Measurements from ENCODE around the gene NMT1. TPM values are rescaled to one million over a fixed set of nuclear protein-coding genes. Genes with fewer than 3 reads are reported as not detected.
A peak's percentile ranks its signal among the peaks of the same experiment; 100 is the strongest.

NMT1 gene
- total RNA-seq, 1 experiment from 2014 or later, result 89.7 TPM

GRCh38 chr17:45067637-45068036, 6.5 kb downstream of the NMT1 start:
- Mint-ChIP-seq H3K9me3 (ENCODE audit: unreplicated experiment) (no peaks in the 10 kb centered on the region), H3K4me1 (ENCODE audit: insufficient read depth, unreplicated experiment) (peaks cover 5% of the 10 kb centered on the region), H3K27me3 (ENCODE audit: insufficient read depth, unreplicated experiment) (no peaks in the 10 kb centered on the region), H3K36me3 (ENCODE audit: insufficient read depth, unreplicated experiment) (peaks cover 48% of the 10 kb centered on the region), H3K27ac (ENCODE audit: low read depth, unreplicated experiment) (no peak overlapping the region), H3K4me3 (ENCODE audit: unreplicated experiment) (no peak overlapping the region)
- DNase-seq (ENCODE audit: unreplicated experiment), result no peak
- CTCF ChIA-PET, result interaction anchor here (0.6 to 1.9 kb wide), 3 partner anchors 28 to 57 kb away, joined by 3 to 8 read pairs (median 3); no protein-coding TSS in a partner anchor
- intact Hi-C loops (cut with micrococcal nuclease), result no loop called here
- BruUV-seq (replicated peaks), result no TSS peak
- TF ChIP-seq CTCF (IDR thresholded peaks at IDR 0.05; ENCODE audit: unreplicated experiment), result no peak
- POLR2A ChIA-PET, result interaction anchor here (1.0 to 3.9 kb wide), 3 partner anchors 9 to 23 kb away, joined by 4 to 20 read pairs (median 12); no protein-coding TSS in a partner anchor

- Mint-ChIP-seq H3K27me3 (ENCODE audit: insufficient read depth, unreplicated experiment) (no peaks in the 10 kb centered on the region), H3K36me3 (ENCODE audit: insufficient read depth, unreplicated experiment) (peaks cover 65% of the 10 kb centered on the region), H3K9me3 (ENCODE audit: unreplicated experiment) (no peaks in the 10 kb centered on the region), H3K4me1 (ENCODE audit: insufficient read depth, unreplicated experiment) (peaks cover 5% of the 10 kb centered on the region), H3K27ac (ENCODE audit: low read depth, unreplicated experiment) (no peak overlapping the region), H3K4me3 (ENCODE audit: unreplicated experiment) (no peak overlapping the region)
- POLR2A ChIA-PET, result interaction anchor here (0.7 to 3.9 kb wide), 2 partner anchors 20 to 98 kb away, joined by 4 to 12 read pairs; no protein-coding TSS in a partner anchor
- intact Hi-C loops (cut with micrococcal nuclease), result no loop called here
- CTCF ChIA-PET, result no interaction called here
- no peak for DNase-seq (ENCODE audit: unreplicated experiment)
- BruUV-seq (replicated peaks), result no TSS peak
- no peak for TF ChIP-seq CTCF (IDR thresholded peaks at IDR 0.05; ENCODE audit: unreplicated experiment)
Measured at GRCh38 chr17:45070001-45070400, 8.9 kb downstream of the NMT1 start.

GRCh38 chr17:45070809-45071208, 9.7 kb downstream of the NMT1 start:
- H3K4me3 Mint-ChIP-seq (ENCODE audit: unreplicated experiment), result no peak overlapping the region
- H3K27me3 Mint-ChIP-seq (ENCODE audit: insufficient read depth, unreplicated experiment), result no peaks in the 10 kb centered on the region
- ChIA-PET CTCF (no interaction called here), POLR2A (interaction anchor here (1.0 to 1.6 kb wide), 2 partner anchors 8 to 10 kb away, joined by 4 to 6 read pairs; partner anchors contain the start of gene NMT1)
- intact Hi-C loops (cut with micrococcal nuclease), result no loop called here
- peaks cover 5% of the 10 kb centered on the region for H3K4me1 Mint-ChIP-seq (ENCODE audit: insufficient read depth, unreplicated experiment)
- H3K36me3 Mint-ChIP-seq (ENCODE audit: insufficient read depth, unreplicated experiment), result peaks cover 66% of the 10 kb centered on the region
- BruUV-seq (replicated peaks), result no TSS peak
- no peak for TF ChIP-seq CTCF (IDR thresholded peaks at IDR 0.05; ENCODE audit: unreplicated experiment)
- peak overlapping the region; percentile 42 for H3K27ac Mint-ChIP-seq (ENCODE audit: low read depth, unreplicated experiment)
- no peaks in the 10 kb centered on the region for H3K9me3 Mint-ChIP-seq (ENCODE audit: unreplicated experiment)
- DNase-seq (ENCODE audit: unreplicated experiment), result no peak

- no TSS peak for BruUV-seq (replicated peaks)
- Mint-ChIP-seq H3K27me3 (ENCODE audit: insufficient read depth, unreplicated experiment) (no peaks in the 10 kb centered on the region), H3K9me3 (ENCODE audit: unreplicated experiment) (no peaks in the 10 kb centered on the region), H3K4me1 (ENCODE audit: insufficient read depth, unreplicated experiment) (peaks cover 16% of the 10 kb centered on the region), H3K36me3 (ENCODE audit: insufficient read depth, unreplicated experiment) (peaks cover 69% of the 10 kb centered on the region), H3K4me3 (ENCODE audit: unreplicated experiment) (no peak overlapping the region), H3K27ac (ENCODE audit: low read depth, unreplicated experiment) (peak overlapping the region; percentile 25)
- intact Hi-C loops (cut with micrococcal nuclease), result no loop called here
- POLR2A ChIA-PET, result interaction anchor here (0.9 to 2.1 kb wide), 4 partner anchors 12 to 19 kb away, joined by 3 to 8 read pairs (median 3); partner anchors contain the start of gene NMT1
- DNase-seq (ENCODE audit: unreplicated experiment), result no peak
- CTCF ChIA-PET, result interaction anchor here (0.7 to 1.4 kb wide), 3 partner anchors 26 to 140 kb away, joined by 3 to 5 read pairs (median 4); no protein-coding TSS in a partner anchor
- TF ChIP-seq CTCF (IDR thresholded peaks at IDR 0.05; ENCODE audit: unreplicated experiment), result no peak
Measured at GRCh38 chr17:45073414-45074070, 12.4 kb downstream of the NMT1 start.
